ENCODE data around the gene INTS4.
"Not testable (repeated sequence)": the region's sequence is repeated elsewhere in the genome, so short reads cannot be mapped to it uniquely, and the experiment has no call there.

The INTS4 gene

GRCh38 chr11:77886401-77886800 is 108.1 kb downstream of the INTS4 start:
- no peak overlapping the region for H3K4me3 ChIP-seq (replicated peaks; ENCODE audit: low read depth, low read length)
- no peak for DNase-seq (ENCODE audit: extremely low read depth, low read depth)
- no peak for TF ChIP-seq CTCF (IDR thresholded peaks at IDR 0.05; ENCODE audit: low read depth, low read length, missing control alignments)

- TF ChIP-seq CTCF (IDR thresholded peaks at IDR 0.05; ENCODE audit: low read depth, low read length, missing control alignments): no peak
These were observed 109.7 kb downstream of the INTS4 start for GRCh38 chr11:77884829-77885190.

DNA sequence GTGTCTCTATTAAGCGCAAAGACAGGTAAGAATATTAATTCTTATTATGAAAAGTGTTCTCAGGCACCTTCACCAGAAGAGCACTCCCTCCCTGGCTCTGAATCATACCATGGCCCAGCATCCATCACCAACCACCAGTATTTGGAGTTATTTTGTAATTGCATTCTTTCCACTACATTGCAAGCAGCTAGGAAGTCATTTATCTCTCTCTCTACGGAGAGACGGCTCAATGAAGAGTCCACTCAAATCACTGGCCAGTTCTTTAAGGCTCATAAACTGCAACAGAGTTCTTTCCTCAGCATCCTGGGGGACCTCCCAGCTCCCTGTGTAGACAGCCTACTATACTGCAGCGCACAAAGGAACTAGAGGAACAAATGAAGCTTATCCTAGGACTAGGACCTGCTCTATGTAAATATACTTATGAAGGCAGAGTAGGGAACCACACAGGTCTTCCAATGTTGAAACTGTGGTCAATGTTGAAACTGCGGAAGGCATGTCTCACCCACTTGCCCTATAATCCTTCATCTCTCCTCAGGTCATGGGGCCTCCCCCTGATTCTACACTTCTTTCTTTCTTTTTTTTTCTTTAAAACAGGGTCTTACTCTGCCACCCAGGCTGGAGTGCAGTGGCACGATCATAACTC is 110.2 kb downstream of the INTS4 start:
- H3K4me3 ChIP-seq (replicated peaks; ENCODE audit: low read depth, low read length): no peak overlapping the region
- DNase-seq (ENCODE audit: extremely low read depth, low read depth): no peak
- no peak for TF ChIP-seq CTCF (IDR thresholded peaks at IDR 0.05; ENCODE audit: low read depth, low read length, missing control alignments)

More at GRCh38 chr11:77884829-77885190, 109.7 kb downstream of the INTS4 start:
- no peak overlapping the region for H3K4me3 ChIP-seq (replicated peaks; ENCODE audit: low read depth, low read length)
- no peak for DNase-seq (ENCODE audit: extremely low read depth, low read depth)

- no peak for DNase-seq (ENCODE audit: extremely low read depth, low read depth)
- no peak overlapping the region for H3K4me3 ChIP-seq (replicated peaks; ENCODE audit: low read depth, low read length)
- TF ChIP-seq CTCF (IDR thresholded peaks at IDR 0.05; ENCODE audit: low read depth, low read length, missing control alignments): no peak
These were observed 110.7 kb downstream of the INTS4 start for GRCh38 chr11:77883775-77884174.

DNA sequence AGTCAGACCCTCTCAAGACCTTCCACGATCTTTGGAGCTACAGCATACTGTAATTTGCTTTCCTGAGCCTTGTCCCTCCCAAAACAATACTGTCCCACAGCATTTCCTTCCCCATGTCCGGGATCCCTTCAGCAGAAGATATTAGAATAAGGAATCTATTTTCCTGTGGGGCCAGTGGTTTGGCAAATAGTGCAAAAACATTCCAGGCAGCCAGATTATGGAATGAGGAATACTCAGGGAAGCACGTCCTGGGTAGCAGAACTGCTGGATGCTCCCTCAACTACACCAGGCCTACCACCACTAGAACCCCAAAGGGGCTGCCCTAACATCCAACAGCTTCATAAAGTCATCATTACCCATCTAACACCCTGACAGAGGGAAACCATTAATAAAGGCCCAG is 112.1 kb downstream of the INTS4 start:
- no peak for TF ChIP-seq CTCF (IDR thresholded peaks at IDR 0.05; ENCODE audit: low read depth, low read length, missing control alignments)
- no peak overlapping the region for H3K4me3 ChIP-seq (replicated peaks; ENCODE audit: low read depth, low read length)
- no peak for DNase-seq (ENCODE audit: extremely low read depth, low read depth)

GRCh38 chr11:77879218-77879617 is 115.2 kb downstream of the INTS4 start:
- H3K4me3 ChIP-seq (replicated peaks; ENCODE audit: low read depth, low read length): no peak overlapping the region
- DNase-seq (ENCODE audit: extremely low read depth, low read depth): no peak
- no peak for TF ChIP-seq CTCF (IDR thresholded peaks at IDR 0.05; ENCODE audit: low read depth, low read length, missing control alignments)

DNA sequence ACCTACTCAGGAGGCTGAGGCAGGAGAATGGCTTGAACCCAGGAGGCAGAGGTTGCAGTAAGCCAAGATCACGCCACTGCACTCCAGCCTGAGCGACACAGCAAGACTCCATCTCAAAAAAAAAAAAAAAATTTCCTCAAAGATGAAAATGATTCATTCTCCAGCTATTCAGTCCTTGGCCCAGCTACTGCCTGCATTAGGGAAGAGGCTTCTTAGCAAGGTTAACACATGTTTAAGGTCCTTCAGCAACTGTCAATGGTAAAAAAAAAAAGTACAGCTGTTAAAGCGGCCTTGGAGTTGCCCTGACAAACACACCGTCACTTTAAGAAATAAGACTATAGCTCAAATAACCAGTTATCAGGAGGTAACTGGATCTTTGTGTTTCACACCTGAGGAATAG is 116.2 kb downstream of the INTS4 start:
- peak; percentile 71 for DNase-seq (ENCODE audit: extremely low read depth, low read depth)
- not testable (repeated sequence) for H3K4me3 ChIP-seq (replicated peaks; ENCODE audit: low read depth, low read length)
